C4-2B (cell line): ENCODE measurements around the gene KCNIP4.

Experiments used
- ZFX ChIP-seq: fragments of 450-650 bp; IDR thresholded peaks from 2 replicates; pipeline ENCODE4 v1.6.1; 2017
- TF ChIP-seq, protein P1 (sequence below): fragments of 450-650 bp; conservative IDR thresholded peaks from 2 replicates; pipeline ENCODE4 v1.5.1; 2017; ENCODE audit warnings: mild to moderate bottlenecking

DNA sequence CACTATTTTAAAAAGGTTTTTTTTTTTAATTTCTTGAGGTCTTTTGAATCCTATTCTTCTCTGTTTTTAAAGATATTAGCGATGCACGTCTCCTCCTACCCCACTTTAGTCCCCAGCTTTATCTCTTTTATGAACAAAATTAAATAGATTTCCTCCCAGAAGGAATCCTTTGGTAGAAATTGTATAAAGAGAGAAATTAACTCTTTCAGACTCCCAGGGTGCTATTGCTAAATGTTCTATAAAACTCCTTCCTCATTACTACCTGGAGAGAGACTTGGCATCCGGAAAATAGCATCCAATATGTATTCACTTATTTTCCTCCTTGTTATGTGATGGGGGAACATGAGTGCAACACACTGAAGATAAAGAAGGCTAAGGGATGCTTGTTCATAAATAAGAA is 1264.8 kb downstream of the KCNIP4 start:
- TF ChIP-seq, protein P1, sequence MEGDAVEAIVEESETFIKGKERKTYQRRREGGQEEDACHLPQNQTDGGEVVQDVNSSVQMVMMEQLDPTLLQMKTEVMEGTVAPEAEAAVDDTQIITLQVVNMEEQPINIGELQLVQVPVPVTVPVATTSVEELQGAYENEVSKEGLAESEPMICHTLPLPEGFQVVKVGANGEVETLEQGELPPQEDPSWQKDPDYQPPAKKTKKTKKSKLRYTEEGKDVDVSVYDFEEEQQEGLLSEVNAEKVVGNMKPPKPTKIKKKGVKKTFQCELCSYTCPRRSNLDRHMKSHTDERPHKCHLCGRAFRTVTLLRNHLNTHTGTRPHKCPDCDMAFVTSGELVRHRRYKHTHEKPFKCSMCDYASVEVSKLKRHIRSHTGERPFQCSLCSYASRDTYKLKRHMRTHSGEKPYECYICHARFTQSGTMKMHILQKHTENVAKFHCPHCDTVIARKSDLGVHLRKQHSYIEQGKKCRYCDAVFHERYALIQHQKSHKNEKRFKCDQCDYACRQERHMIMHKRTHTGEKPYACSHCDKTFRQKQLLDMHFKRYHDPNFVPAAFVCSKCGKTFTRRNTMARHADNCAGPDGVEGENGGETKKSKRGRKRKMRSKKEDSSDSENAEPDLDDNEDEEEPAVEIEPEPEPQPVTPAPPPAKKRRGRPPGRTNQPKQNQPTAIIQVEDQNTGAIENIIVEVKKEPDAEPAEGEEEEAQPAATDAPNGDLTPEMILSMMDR = no peak
- no peak for TF ChIP-seq ZFX
